Anterior cingulate cortex (tissue), 58 donors: ENCODE results near the gene EGFR.
"Not testable (repeated sequence)": the region's sequence is repeated elsewhere in the genome, so short reads cannot be mapped to it uniquely, and the experiment has no call there.

Experiments
- DNase-seq, 58 donors: peaks; one replicate each; lab custom pipeline; 2025; lab: John Stamatoyannopoulos, UW

EGFR gene

GRCh38 chr7:55156919-55157763 lies 138.3 kb downstream of the EGFR start:
- no peak for DNase-seq

- no peak for DNase-seq
These were observed 138.9 kb downstream of the EGFR start for GRCh38 chr7:55157764-55158105.

- no peak for DNase-seq
These were observed 139.9 kb downstream of the EGFR start for GRCh38 chr7:55158541-55159382.

- DNase-seq, result no peak
These were observed 141.7 kb downstream of the EGFR start for GRCh38 chr7:55160539-55160938.

- no peak for DNase-seq
These were observed 142.4 kb downstream of the EGFR start for GRCh38 chr7:55161154-55161687.

GRCh38 chr7:55162476-55162875 lies 143.7 kb downstream of the EGFR start:
- no peak for DNase-seq

GRCh38 chr7:55163733-55164132 lies 144.9 kb downstream of the EGFR start:
- DNase-seq, result no peak

GRCh38 chr7:55164527-55164926 lies 145.7 kb downstream of the EGFR start:
- DNase-seq, result no peak

- no peak for DNase-seq
These were observed 146.5 kb downstream of the EGFR start for GRCh38 chr7:55165176-55165861.

- not testable (repeated sequence) for DNase-seq
These were observed 148.5 kb downstream of the EGFR start for GRCh38 chr7:55167296-55167695.

- no peak for DNase-seq
These were observed 151.7 kb downstream of the EGFR start for GRCh38 chr7:55170335-55171069.

GRCh38 chr7:55171157-55171556 lies 152.3 kb downstream of the EGFR start:
- peak in 3 of 58 donors; percentile 1 to 25 (median 12) for DNase-seq

- DNase-seq, result no peak
These were observed 153.3 kb downstream of the EGFR start for GRCh38 chr7:55172161-55172560.

GRCh38 chr7:55172881-55173609 lies 154.2 kb downstream of the EGFR start:
- DNase-seq, result no peak

GRCh38 chr7:55173671-55174070 lies 154.9 kb downstream of the EGFR start:
- no peak for DNase-seq

- no peak for DNase-seq
These were observed 155.6 kb downstream of the EGFR start for GRCh38 chr7:55174456-55174855.

GRCh38 chr7:55174856-55175255 lies 156.0 kb downstream of the EGFR start:
- no peak for DNase-seq

- no peak for DNase-seq
These were observed 158.3 kb downstream of the EGFR start for GRCh38 chr7:55177068-55177530.

GRCh38 chr7:55177589-55178261 lies 158.9 kb downstream of the EGFR start:
- peak in 14 of 58 donors; percentile 9 to 46 (median 23) for DNase-seq
